Prostate gland (tissue), 2 donors: Measurements from ENCODE around the gene KANTR.

ENCODE experiments used
- CTCF ChIP-seq, 4 experiments: fragments of 200-600 bp in 2 of 4; fragments of 450-650 bp in 2 of 4; sonication (generic) in 2 of 4; IDR thresholded peaks; 1 replicate in 3 of 4; 2 replicates in 1 of 4; pipeline ENCODE4 v1.5.1; 2016 to 2019; ENCODE audit warnings: antibody characterized with exemption in 4 of 4, mild to moderate bottlenecking in 2 of 4, moderate library complexity in 2 of 4
- POLR2A ChIP-seq: fragments of 450-650 bp; IDR thresholded peaks from one replicate; pipeline ENCODE4 v1.6.1; 2016; ENCODE audit warnings: antibody characterized with exemption, mild to moderate bottlenecking

GRCh38 chrX:53085661-53086229, 8.2 kb upstream of the KANTR start:
- no peak for TF ChIP-seq CTCF (IDR thresholded peaks at IDR 0.05)
- no peak for TF ChIP-seq POLR2A
